Activated T-helper 9 cell treated with anti-CD3 and anti-CD28 coated beads, Interleukin-2, amount 50 U/mL, for 16 hours (primary cell): Measurements from ENCODE around the gene RHOA.
"Not testable (repeated sequence)": the region's sequence is repeated elsewhere in the genome, so short reads cannot be mapped to it uniquely, and the experiment has no call there.

ENCODE experiments used
- DNase-seq: peaks from one replicate; pipeline ENCODE4 v3.0.0-alpha.2; 2020; ENCODE audit warnings: low read depth

The RHOA gene

GRCh38 chr3:49411535-49411967 is 225 bp downstream of the RHOA start:
- peak; percentile 45 for DNase-seq

- no peak for DNase-seq
Observed at GRCh38 chr3:49410846-49411534, 786 bp downstream of the RHOA start.

- DNase-seq = no peak
Observed at GRCh38 chr3:49410066-49410845, 1.5 kb downstream of the RHOA start.

GRCh38 chr3:49406571-49407565 is 4.9 kb downstream of the RHOA start:
- DNase-seq = no peak

GRCh38 chr3:49405570-49405969 is 6.2 kb downstream of the RHOA start:
- DNase-seq = not testable (repeated sequence)

- DNase-seq = no peak
Observed at GRCh38 chr3:49403891-49404290, 7.9 kb downstream of the RHOA start.

GRCh38 chr3:49401766-49402165 is 10.0 kb downstream of the RHOA start:
- no peak for DNase-seq

GRCh38 chr3:49399461-49399860 is 12.3 kb downstream of the RHOA start:
- no peak for DNase-seq

GRCh38 chr3:49397470-49397869 is 14.3 kb downstream of the RHOA start:
- DNase-seq = no peak

- DNase-seq = not testable (repeated sequence)
Observed at GRCh38 chr3:49391310-49391709, 20.5 kb downstream of the RHOA start.

- DNase-seq = no peak
Observed at GRCh38 chr3:49389297-49389696, 22.5 kb downstream of the RHOA start.

- no peak for DNase-seq
Observed at GRCh38 chr3:49388289-49388820, 23.4 kb downstream of the RHOA start.

- no peak for DNase-seq
Observed at GRCh38 chr3:49387721-49388120, 24.1 kb downstream of the RHOA start.

GRCh38 chr3:49386056-49386756 is 25.6 kb downstream of the RHOA start:
- no peak for DNase-seq

- DNase-seq = no peak
Observed at GRCh38 chr3:49385617-49386016, 26.2 kb downstream of the RHOA start.

- DNase-seq = no peak
Observed at GRCh38 chr3:49383387-49383786, 28.4 kb downstream of the RHOA start.

GRCh38 chr3:49378249-49378895 is 33.4 kb downstream of the RHOA start:
- no peak for DNase-seq

- peak; percentile 25 for DNase-seq
Observed at GRCh38 chr3:49377483-49377882, 34.3 kb downstream of the RHOA start.

GRCh38 chr3:49371946-49372345 is 39.8 kb downstream of the RHOA start:
- DNase-seq = no peak

- DNase-seq = no peak
Observed at GRCh38 chr3:49370585-49371290, 41.0 kb downstream of the RHOA start.
